HG02943 (cell line): ENCODE results near the gene DBNDD1.

Experiments used
- ATAC-seq: cut with Tn5 transposase; IDR thresholded peaks from one replicate; pipeline ENCODE4 v1.9.1; 2021; ENCODE audit warnings: mild to moderate bottlenecking, low read depth, moderate library complexity; ENCODE audit not compliant: unreplicated experiment

Gene DBNDD1

DNA sequence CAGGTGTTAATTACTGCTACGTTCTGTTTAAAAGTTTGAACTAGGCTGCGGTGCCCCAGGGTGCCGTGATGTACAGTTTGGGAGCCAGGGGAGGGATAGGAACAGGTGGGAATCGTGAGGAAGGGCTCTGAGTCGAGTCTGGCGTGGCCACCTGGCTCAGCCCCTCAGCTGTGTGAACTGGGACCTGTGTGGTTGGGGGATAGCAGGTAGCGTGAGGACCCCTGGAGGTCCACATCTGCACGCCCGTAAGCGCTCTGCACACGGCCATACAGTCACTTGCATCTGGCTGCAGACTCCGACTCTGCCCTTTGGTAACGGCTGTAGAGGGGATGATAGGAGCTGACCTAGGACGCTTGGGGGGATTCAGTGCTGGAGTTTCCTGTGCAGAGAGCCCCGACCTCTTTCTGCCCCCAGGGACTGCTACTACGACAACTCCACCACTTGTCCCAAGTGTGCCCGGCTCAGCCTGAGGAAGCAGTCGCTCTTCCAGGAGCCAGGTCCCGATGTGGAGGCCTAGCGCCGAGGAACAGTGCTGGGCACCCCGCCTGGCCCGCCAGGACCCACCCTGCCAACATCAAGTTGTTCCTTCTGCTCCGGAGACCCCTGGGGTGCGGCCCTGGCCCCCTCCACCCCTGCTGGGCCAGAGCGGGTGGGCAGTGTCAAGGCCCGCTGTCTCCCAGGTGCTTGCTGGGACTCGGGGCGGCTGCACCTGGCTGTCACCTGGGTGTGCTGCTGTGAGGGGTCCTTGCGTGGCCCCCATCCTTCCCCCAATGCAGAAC, 53.6 kb downstream of the DBNDD1 start:
- ATAC-seq = no peak

- no peak for ATAC-seq
Measured at GRCh38 chr16:89964201-89964600, 55.1 kb downstream of the DBNDD1 start.

GRCh38 chr16:89962754-89963498, 56.3 kb downstream of the DBNDD1 start:
- no peak for ATAC-seq

DNA sequence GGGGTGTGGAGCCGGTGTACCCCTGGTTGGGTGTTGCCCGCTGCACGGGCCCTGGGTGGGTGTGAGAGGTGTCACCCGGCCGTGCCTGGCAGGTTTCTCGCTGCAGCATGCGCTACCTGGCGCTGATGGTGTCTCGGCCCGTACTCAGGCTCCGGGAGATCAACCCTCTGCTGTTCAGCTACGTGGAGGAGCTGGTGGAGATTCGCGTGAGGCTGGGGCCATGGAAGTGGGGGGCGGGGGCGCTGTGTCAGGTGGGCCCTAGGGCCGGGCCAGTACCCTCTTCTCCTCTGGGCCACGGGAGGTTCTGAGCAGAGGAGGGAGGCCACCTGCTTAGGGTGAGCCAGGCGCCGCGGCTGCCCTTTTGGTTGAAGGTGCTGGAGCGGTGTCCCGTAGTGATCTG, 57.3 kb downstream of the DBNDD1 start:
- ATAC-seq = no peak

DNA sequence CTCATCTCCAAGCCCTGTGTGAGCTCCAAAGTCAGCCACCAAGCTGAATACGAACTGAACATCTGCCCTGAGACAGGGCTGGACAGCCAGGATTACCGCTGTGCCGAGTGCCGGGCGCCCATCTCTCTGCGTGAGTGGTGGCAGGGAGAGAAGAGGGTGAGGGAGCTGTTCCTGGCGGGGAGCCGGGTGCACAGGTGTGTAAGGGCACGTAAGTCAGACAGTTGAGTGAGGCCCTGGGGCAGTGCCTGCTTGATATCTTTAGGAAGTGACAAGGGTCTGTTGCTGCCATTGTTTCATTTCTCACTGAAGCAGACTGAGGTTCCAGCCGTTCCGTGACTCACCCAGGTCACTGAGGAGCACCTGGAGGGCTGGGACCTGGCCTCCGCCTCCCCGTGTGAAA, 58.3 kb downstream of the DBNDD1 start:
- ATAC-seq = no peak

- no peak for ATAC-seq
Measured at GRCh38 chr16:89958596-89958995, 60.7 kb downstream of the DBNDD1 start.

- no peak for ATAC-seq
Measured at GRCh38 chr16:89958068-89958467, 61.2 kb downstream of the DBNDD1 start.

DNA sequence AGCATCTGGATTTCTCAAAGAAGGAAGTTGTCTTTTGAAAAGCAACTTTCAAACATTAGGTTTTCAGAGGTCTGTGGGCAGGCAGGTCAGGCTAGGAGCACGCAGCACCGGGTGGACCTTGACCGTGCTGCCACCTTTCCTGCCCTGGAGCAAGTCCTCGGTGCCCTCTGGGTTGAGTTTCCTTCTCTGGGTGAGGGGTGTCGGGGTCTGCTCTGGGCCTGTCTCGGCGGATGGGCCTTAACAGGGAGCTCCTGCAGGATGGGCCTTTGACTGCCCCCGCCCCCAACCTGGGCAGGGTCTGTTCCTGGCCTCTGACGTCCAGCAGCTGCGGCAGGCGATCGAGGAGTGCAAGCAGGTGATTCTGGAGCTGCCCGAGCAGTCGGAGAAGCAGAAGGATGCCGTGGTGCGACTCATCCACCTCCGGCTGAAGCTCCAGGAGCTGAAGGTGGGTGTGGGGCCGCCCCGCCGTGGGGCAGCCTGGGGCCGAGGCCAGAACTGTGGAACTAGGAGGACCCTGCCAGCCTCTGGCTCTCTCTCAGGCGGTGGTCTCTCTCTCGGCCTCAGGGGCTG, 62.0 kb downstream of the DBNDD1 start:
- no peak for ATAC-seq

- ATAC-seq = no peak
Measured at GRCh38 chr16:89956505-89957215, 62.6 kb downstream of the DBNDD1 start.

DNA sequence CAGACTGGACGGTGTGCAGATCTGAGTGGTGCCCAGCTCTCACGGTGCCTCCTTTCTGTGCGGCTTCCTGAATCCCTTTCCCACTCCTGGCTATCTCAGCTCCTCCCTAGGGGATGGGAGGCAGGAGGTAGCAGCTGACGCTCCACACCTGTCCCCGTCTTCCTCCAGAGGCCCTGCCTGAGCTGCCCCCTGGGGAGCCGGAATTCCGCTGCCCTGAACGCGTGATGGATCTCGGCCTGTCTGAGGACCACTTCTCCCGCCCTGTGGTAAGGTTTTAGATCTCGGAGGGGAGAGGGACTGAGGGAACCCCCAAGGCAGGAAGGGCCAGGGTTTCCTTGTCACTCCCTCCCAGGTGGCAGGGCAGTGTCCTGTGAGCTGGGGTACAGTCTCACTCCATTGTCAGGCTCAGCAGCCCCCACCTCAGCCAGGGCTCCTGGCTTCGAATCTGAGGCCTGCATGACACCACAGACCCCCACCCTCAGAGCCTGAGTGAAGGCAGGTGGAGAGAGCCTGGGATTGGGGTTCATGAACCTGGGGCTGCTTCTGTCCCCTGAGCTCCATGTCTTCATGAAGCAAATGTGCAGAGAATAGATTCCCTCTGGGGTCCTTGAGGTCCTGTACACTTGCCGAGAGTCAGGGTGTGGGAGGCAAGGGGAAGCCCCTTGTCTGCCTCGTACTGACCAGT, 64.1 kb downstream of the DBNDD1 start:
- no peak for ATAC-seq
